ENCODE measurements around the gene MRPL27.
"Not testable (repeated sequence)": the region's sequence is repeated elsewhere in the genome, so short reads cannot be mapped to it uniquely, and the experiment has no call there.

Gene MRPL27

DNA sequence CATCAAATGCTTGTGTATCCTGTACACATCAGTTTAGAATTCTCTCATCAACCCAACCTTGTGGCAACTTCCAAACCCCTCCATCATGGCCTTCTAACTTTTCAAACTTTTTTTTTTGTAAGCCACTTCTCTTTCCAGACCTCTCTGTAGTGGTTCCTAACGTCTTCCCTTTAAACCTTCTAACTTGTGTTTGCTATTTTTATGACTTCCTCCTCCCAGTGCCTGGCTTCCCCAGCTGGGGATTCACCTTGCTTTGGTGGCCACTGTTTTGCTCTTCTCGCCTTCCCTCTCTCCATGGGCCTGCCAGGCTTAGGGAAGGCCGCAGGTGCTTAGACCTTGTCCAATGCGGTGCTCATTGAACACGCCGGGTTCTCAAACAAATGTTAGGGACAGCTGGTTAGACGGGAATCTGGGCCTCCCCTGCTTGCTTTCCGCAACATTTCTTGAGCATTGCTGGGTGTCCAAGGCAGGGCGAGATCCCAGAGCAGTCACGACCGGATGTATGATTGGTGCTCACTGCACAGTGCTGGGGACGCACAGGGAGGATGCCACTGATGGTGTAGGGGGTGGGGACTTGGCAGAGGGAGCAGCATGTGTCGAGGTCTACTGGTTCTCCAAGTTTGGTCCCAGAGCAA, 28.1 kb downstream of the MRPL27 start:
- FAIRE-seq (no peak), DNase-seq (ENCODE audit: insufficient read length, low spot score) (no peak)
- TF ChIP-seq, protein P1, sequence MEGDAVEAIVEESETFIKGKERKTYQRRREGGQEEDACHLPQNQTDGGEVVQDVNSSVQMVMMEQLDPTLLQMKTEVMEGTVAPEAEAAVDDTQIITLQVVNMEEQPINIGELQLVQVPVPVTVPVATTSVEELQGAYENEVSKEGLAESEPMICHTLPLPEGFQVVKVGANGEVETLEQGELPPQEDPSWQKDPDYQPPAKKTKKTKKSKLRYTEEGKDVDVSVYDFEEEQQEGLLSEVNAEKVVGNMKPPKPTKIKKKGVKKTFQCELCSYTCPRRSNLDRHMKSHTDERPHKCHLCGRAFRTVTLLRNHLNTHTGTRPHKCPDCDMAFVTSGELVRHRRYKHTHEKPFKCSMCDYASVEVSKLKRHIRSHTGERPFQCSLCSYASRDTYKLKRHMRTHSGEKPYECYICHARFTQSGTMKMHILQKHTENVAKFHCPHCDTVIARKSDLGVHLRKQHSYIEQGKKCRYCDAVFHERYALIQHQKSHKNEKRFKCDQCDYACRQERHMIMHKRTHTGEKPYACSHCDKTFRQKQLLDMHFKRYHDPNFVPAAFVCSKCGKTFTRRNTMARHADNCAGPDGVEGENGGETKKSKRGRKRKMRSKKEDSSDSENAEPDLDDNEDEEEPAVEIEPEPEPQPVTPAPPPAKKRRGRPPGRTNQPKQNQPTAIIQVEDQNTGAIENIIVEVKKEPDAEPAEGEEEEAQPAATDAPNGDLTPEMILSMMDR (IDR thresholded peaks at IDR 0.05; ENCODE audit: insufficient read depth, missing control alignments) = no peak

GRCh38 chr17:50339381-50339780, 33.6 kb downstream of the MRPL27 start:
- TF ChIP-seq, protein P1 (IDR thresholded peaks at IDR 0.05; ENCODE audit: insufficient read depth, missing control alignments) = no peak
- DNase-seq (ENCODE audit: insufficient read length, low spot score) (no peak), FAIRE-seq (no peak)

DNA sequence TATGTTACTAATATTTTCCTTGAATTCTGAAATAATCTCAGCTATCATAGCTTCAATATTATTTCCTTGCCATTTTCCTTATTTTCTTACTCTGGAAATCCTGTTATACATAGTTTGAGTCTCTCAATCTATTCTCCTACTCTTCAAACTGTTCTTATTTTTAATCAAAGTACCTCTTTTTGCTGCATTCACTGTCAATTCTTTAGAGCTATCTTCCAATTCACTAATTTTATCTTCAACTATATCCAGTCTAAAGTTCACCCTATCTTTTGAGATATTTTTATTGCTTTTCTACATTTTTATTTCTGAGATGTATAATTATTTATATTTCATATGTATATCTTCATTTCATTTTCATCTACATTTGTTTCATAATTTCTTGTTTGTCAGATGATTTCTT, 34.3 kb downstream of the MRPL27 start:
- TF ChIP-seq, protein P1 (IDR thresholded peaks at IDR 0.05; ENCODE audit: insufficient read depth, missing control alignments) = no peak
- FAIRE-seq (no peak), DNase-seq (ENCODE audit: insufficient read length, low spot score) (no peak)

DNA sequence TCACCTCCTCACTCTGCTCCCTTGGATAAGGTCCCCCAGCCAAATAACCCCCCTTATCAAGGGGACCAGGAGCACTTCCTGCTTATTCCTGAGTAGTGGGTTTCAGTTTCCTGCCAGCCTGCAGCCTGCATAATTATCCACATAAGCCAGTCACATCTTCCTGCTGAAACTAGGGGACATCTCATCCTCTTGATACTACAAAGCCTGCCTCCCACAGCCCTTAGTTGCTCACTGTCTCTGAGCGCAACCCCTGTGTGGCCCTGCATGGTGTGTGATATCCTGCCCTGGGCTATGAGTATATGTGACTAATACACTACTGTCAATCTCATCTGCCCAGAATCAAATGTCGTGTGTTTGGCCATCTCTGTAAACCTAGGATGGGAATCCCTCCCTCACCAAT, 35.0 kb downstream of the MRPL27 start:
- TF ChIP-seq, protein P1 (IDR thresholded peaks at IDR 0.05; ENCODE audit: insufficient read depth, missing control alignments) = no peak
- DNase-seq (ENCODE audit: insufficient read length, low spot score) (no peak), FAIRE-seq (no peak)

- TF ChIP-seq, protein P1 (IDR thresholded peaks at IDR 0.05; ENCODE audit: insufficient read depth, missing control alignments) = peak; percentile 53
- FAIRE-seq; DNase-seq (ENCODE audit: insufficient read length, low spot score): not testable (repeated sequence)
Observed at GRCh38 chr17:50333291-50334057, 39.5 kb downstream of the MRPL27 start.

- no peak for FAIRE-seq
- DNase-seq (ENCODE audit: insufficient read length, low spot score) = no peak
- TF ChIP-seq, protein P1 (IDR thresholded peaks at IDR 0.05; ENCODE audit: insufficient read depth, missing control alignments) = no peak
Observed at GRCh38 chr17:50332196-50332595, 40.8 kb downstream of the MRPL27 start.
